GM06990 (cell line): ENCODE results near the gene NCAPH2.

Source experiments
- DNase-seq: peaks from one replicate; pipeline ENCODE4 v3.0.0-alpha.2; 2011; ENCODE audit not compliant: insufficient read length; ENCODE audit errors: extremely low read depth
- H3K27me3 ChIP-seq: replicated peaks from 2 replicates; pipeline ENCODE4 v1.6.0; 2011; ENCODE audit warnings: low read length; ENCODE audit not compliant: control insufficient read depth, insufficient read depth
- H3K36me3 ChIP-seq: 2 replicates; pipeline ENCODE4 v1.5.1; 2011; ENCODE audit warnings: low read length; ENCODE audit not compliant: control insufficient read depth, insufficient read depth
- H3K4me3 ChIP-seq: replicated peaks from 2 replicates; pipeline ENCODE4 v1.5.1; 2011; ENCODE audit warnings: low read depth, mild to moderate bottlenecking, control low read depth, low read length
- TF ChIP-seq, protein P1 (sequence below): IDR thresholded peaks from 2 replicates; pipeline ENCODE4 v1.5.1; 2011; ENCODE audit warnings: low read length, control low read depth, mild to moderate bottlenecking, inconsistent platforms; ENCODE audit not compliant: insufficient read depth, poor library complexity, severe bottlenecking

Gene NCAPH2

DNA sequence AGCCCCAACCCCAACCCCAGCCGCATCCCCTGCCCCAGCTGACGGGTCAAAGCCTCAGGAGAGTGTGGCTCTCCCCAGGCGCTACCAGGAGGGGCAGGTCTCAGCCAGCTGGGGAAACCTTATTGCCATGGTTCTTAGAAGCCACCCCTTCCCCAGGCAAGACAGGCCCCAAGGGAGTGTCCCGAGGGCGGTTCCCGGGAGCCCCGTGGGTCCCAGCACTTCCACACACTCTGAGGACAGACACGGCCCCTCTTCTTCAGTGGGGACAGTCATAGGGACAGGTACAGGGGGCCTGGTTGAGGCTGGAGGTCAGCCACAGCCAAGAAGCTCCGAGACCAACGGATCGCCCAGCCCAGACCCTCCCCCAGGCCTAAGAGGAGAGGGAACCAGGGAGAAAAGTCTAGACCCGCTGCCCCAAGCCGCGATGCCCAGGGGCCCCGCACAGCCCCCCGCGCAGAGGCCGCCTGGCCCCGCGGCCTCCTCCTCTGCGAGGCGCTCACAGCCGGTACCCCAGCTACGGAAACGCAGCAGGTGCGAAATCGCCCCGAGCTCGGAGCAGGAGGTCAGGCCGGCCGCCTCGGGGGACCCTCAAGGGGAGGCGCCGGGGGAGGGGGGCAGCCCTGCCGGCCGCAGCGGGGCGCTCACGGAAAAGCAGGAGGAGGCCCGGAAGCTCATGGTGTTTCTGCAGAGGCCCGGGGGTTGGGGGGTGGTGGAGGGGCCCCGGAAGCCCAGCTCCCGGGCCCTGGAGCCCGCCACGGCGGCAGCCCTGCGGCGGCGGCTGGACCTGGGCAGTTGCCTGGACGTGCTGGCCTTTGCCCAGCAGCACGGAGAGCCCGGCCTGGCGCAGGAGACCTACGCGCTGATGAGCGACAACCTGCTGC, 40.3 kb downstream of the NCAPH2 start:
- Histone ChIP-seq H3K36me3 (no peaks in the 10 kb centered on the region), H3K27me3 (no peaks in the 10 kb centered on the region), H3K4me3 (peak overlapping the region; percentile 40)
- TF ChIP-seq, protein P1, sequence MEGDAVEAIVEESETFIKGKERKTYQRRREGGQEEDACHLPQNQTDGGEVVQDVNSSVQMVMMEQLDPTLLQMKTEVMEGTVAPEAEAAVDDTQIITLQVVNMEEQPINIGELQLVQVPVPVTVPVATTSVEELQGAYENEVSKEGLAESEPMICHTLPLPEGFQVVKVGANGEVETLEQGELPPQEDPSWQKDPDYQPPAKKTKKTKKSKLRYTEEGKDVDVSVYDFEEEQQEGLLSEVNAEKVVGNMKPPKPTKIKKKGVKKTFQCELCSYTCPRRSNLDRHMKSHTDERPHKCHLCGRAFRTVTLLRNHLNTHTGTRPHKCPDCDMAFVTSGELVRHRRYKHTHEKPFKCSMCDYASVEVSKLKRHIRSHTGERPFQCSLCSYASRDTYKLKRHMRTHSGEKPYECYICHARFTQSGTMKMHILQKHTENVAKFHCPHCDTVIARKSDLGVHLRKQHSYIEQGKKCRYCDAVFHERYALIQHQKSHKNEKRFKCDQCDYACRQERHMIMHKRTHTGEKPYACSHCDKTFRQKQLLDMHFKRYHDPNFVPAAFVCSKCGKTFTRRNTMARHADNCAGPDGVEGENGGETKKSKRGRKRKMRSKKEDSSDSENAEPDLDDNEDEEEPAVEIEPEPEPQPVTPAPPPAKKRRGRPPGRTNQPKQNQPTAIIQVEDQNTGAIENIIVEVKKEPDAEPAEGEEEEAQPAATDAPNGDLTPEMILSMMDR = peak; percentile 21
- DNase-seq = peak; percentile 47

DNA sequence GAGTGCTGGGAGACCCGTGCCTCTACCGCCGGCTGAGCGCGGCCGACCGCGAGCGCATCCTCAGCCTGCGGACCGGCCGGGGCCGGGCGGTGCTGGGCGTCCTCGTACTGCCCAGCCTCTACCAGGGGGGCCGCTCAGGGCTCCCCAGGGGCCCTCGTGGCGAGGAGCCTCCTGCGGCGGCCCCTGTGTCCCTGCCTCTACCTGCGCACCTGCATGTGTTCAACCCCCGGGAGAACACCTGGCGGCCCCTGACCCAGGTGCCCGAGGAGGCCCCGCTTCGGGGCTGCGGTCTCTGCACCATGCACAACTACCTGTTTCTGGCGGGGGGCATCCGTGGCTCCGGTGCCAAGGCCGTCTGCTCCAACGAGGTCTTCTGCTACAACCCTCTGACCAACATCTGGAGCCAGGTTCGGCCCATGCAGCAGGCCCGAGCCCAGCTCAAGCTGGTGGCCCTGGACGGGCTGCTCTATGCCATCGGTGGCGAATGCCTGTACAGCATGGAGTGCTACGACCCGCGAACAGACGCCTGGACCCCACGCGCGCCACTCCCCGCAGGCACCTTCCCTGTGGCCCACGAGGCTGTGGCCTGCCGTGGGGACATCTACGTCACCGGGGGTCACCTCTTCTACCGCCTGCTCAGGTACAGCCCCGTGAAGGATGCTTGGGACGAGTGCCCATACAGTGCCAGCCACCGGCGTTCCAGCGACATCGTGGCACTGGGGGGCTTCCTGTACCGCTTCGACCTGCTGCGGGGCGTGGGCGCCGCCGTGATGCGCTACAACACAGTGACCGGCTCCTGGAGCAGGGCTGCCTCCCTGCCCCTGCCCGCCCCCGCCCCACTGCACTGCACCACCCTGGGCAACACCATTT, 41.1 kb downstream of the NCAPH2 start:
- Histone ChIP-seq H3K36me3 (no peaks in the 10 kb centered on the region), H3K27me3 (no peaks in the 10 kb centered on the region), H3K4me3 (peak overlapping the region; percentile 40)
- no peak for DNase-seq
- TF ChIP-seq, protein P1 = no peak

DNA sequence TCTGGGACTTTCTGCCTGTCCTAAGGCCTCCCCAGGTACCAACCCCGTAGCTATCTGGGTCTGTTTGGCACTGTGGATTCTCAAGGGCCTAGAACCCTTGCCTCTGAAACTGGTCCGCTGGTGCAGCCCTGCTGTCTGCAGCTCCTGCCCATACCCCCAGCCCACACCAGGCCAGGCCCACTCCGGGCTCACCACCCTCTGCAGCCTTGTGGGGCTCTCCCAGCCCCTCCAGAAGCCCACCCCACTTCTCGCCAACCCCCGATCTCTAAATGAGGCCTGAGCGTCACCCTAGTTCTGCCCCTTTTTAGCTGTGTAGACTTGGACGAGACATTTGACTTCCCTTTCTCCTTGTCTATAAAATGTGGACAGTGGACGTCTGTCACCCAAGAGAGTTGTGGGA, 42.4 kb downstream of the NCAPH2 start:
- Histone ChIP-seq H3K36me3 (no peaks in the 10 kb centered on the region), H3K4me3 (no peak overlapping the region), H3K27me3 (no peaks in the 10 kb centered on the region)
- DNase-seq = no peak
- TF ChIP-seq, protein P1 = no peak

DNA sequence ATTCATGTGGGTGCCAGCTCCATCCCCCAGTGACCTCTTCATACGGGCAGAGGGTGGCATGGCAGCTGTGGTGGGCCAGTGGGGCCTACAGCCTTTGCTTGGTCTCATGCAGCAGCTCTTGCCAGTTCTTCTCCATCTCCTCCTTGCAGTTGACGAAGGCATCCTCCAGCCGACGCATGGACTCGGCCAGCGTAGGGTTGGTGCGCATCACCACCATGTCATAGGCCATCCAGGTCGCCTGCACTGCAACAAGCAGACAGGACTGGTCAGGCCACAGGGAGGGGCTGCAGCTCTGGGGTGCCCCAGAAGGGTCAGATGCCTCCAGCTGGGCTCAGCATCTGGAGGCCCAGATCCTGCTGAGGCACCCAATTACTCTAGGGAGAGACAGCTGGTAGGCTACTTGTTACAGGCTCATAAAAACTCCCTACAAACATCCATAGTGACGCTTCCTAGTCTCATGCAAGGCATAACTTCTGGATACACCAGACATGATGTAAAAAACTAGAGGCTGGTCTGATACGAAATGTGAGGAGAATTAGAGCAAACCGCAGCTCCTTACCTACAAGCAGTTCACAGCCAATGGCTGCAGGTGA, 43.2 kb downstream of the NCAPH2 start:
- Histone ChIP-seq H3K36me3 (no peaks in the 10 kb centered on the region), H3K27me3 (no peaks in the 10 kb centered on the region), H3K4me3 (no peak overlapping the region)
- DNase-seq = no peak
- TF ChIP-seq, protein P1 = no peak

DNA sequence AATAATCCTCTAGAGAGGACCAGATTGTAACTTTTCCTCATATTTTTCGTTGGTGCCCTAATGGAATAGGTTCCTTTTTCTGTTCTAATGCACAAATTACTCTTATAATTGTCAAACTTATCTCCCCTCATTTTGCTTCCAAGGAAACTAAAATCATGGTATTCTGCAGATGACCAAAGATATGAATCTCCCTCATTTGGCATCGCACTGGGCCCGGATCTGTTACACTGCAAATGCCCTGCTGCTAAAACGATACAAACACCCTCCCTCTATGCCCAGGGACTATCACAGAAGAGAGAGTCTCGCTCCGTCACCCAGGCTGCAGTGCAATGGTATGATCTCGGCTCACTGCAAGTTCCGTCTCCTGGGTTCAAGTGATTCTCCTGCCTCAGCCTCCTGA, 45.3 kb downstream of the NCAPH2 start:
- no peaks in the 10 kb centered on the region for H3K36me3 ChIP-seq
- no peaks in the 10 kb centered on the region for H3K27me3 ChIP-seq
- no peak overlapping the region for H3K4me3 ChIP-seq
- DNase-seq = no peak
- TF ChIP-seq, protein P1 = no peak
